Fibroblast of villous mesenchyme (primary cell): ENCODE measurements around the gene SIL1. TPM values are rescaled to one million over a fixed set of nuclear protein-coding genes. Genes with fewer than 3 reads are reported as not detected.

Experiments
- DNase-seq: peaks from one replicate; pipeline ENCODE4 v3.0.0-alpha.2; 2010; ENCODE audit warnings: low read depth
- H3K4me3 ChIP-seq: 2 replicates; pipeline ENCODE4 v1.5.1; 2011; ENCODE audit warnings: low read depth, mild to moderate bottlenecking, low read length
- CTCF ChIP-seq: IDR thresholded peaks from 2 replicates; pipeline ENCODE4 v1.5.1; 2012; ENCODE audit warnings: low read depth, mild to moderate bottlenecking, low read length; ENCODE audit not compliant: insufficient read depth
- small RNA-seq: library from RNA; depleted of rRNA; stranded (forward); fragments of <200 nt; gene quantifications from one replicate; pipeline ENCODE3, GENCODE V24; 2012
- total RNA-seq: library from RNA; depleted of rRNA; stranded (reverse); fragments of >200 nt; gene quantifications from 2 replicates; pipeline ENCODE4 v1.2.3, GENCODE V29; 2012

SIL1 gene
- total RNA-seq, 1 donor: 57.0 TPM

DNA sequence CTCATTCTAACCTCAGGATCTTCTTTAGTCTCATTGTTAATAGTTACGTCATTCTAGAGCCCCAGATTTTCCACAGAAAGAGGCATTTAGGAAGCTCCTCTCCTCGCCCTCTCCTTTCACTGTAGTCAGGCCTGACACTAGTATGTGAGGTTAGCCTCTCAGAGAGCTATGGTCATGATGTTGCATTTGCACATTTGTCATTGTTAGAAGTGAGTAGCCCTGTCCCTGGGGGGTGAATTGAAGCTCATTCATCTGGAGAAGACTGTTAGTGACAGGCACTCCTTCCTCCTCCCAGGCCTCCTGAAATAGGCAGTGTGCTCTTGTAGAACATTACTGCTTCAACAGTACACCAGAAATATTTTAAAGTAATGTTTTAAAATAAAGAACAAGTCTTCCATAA, 296.5 kb downstream of the SIL1 start:
- DNase-seq: no peak
- TF ChIP-seq CTCF: no peak
- H3K4me3 ChIP-seq: no peak overlapping the region

DNA sequence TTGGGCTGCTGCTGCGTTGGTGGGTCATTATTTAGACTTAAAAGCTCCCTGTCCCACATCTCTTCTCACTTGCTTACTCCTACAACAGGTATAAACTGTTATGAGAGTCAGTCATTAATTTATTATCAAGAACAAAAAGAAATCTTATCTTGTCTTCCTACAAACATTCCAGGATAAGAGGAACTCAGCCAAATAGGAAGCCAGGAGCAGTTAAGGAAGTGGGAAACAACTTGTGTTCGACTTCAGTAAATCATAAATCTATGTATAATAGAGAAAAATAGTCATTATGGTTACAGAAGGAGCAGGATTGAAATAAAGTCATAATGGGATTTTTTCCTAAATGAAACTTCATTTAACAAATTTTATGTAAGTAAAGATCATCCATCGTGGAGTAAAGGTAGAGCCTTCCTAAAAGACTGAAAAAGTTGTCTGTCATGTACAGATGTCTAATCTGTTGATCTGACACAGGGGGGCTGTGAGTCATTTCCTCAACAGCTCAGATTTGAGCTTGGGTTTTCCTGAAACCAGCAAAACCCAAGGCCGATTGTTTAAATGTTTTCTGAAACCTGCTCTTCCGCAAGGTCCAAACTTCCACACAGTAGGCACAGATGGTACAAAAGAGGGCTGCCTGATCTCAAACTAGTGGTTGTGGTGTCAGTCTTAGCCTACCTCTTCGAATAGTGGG, 297.7 kb downstream of the SIL1 start:
- no peak overlapping the region for H3K4me3 ChIP-seq
- no peak for TF ChIP-seq CTCF
- peak; percentile 69 for DNase-seq

GRCh38 chr5:138898742-138899141, 299.4 kb downstream of the SIL1 start:
- no peak for DNase-seq
- no peak overlapping the region for H3K4me3 ChIP-seq
- no peak for TF ChIP-seq CTCF

- DNase-seq: no peak
- TF ChIP-seq CTCF: no peak
- H3K4me3 ChIP-seq: no peak overlapping the region
Measured at GRCh38 chr5:138898299-138898698, 299.9 kb downstream of the SIL1 start.

Small RNA genes within 50 kb of the gene (small RNA-seq; reads per million reads assigned to genes)
- gene RNU6-572P: not detected

Other genes starting within 250 kb of the SIL1 start
- 190 and 239 TPM in 2 replicates for gene MATR3, start 95.4 kb upstream of the SIL1 start, total RNA-seq
- 35.1 and 56.1 TPM in 2 replicates for gene PAIP2, start 143.5 kb upstream of the SIL1 start, total RNA-seq
- not detected in 2 replicates for gene SLC23A1, start 184.9 kb upstream of the SIL1 start, total RNA-seq
- gene MZB1, start 191.5 kb upstream of the SIL1 start, total RNA-seq: under 0.01 and 0.43 TPM in 2 replicates
- gene PROB1, start 196.7 kb upstream of the SIL1 start, total RNA-seq: 3.9 and 4.3 TPM in 2 replicates
- 3.9 and 5.2 TPM in 2 replicates for gene SPATA24, start 205.7 kb upstream of the SIL1 start, total RNA-seq
- 8.1 and 16.4 TPM in 2 replicates for gene DNAJC18, start 241.2 kb upstream of the SIL1 start, total RNA-seq